GM21360 (cell line): Measurements from ENCODE around the gene ULK4.
"Not testable (repeated sequence)": the region's sequence is repeated elsewhere in the genome, so short reads cannot be mapped to it uniquely, and the experiment has no call there.

Source experiments
- ATAC-seq: cut with Tn5 transposase; IDR thresholded peaks from one replicate; pipeline ENCODE4 v1.9.1; 2021; ENCODE audit warnings: mild to moderate bottlenecking, moderate library complexity; ENCODE audit not compliant: unreplicated experiment

Gene ULK4

GRCh38 chr3:41961751-41962679 is at the start of gene ULK4:
ULK4 (minus strand) TSS chr3:41962103; CDS start chr3:41954759, 7,344 bp downstream.
- peak; percentile 90 for ATAC-seq

GRCh38 chr3:42010530-42010929 is 48.6 kb upstream of the ULK4 start:
- no peak for ATAC-seq

- ATAC-seq, result no peak
Observed at GRCh38 chr3:42009456-42009855, 47.6 kb upstream of the ULK4 start.

GRCh38 chr3:42007785-42008184 is 45.9 kb upstream of the ULK4 start:
- ATAC-seq, result no peak

- no peak for ATAC-seq
Observed at GRCh38 chr3:42005401-42005800, 43.5 kb upstream of the ULK4 start.

GRCh38 chr3:42002790-42003189 is 40.9 kb upstream of the ULK4 start:
- ATAC-seq, result no peak

- no peak for ATAC-seq
Observed at GRCh38 chr3:42001777-42002176, 39.9 kb upstream of the ULK4 start.

GRCh38 chr3:41999909-42000308 is 38.0 kb upstream of the ULK4 start:
- no peak for ATAC-seq

GRCh38 chr3:41997702-41998550 is 36.0 kb upstream of the ULK4 start:
- no peak for ATAC-seq

GRCh38 chr3:41991437-41991836 is 29.5 kb upstream of the ULK4 start:
- ATAC-seq, result no peak

GRCh38 chr3:41989518-41989917 is 27.6 kb upstream of the ULK4 start:
- no peak for ATAC-seq

- ATAC-seq, result no peak
Observed at GRCh38 chr3:41987627-41988026, 25.7 kb upstream of the ULK4 start.

- ATAC-seq, result no peak
Observed at GRCh38 chr3:41986561-41986960, 24.7 kb upstream of the ULK4 start.

GRCh38 chr3:41985018-41985417 is 23.1 kb upstream of the ULK4 start:
- ATAC-seq, result no peak

GRCh38 chr3:41983091-41983490 is 21.2 kb upstream of the ULK4 start:
- ATAC-seq, result not testable (repeated sequence)

- not testable (repeated sequence) for ATAC-seq
Observed at GRCh38 chr3:41977401-41977800, 15.5 kb upstream of the ULK4 start.

GRCh38 chr3:41975416-41976103 is 13.7 kb upstream of the ULK4 start:
- no peak for ATAC-seq

- no peak for ATAC-seq
Observed at GRCh38 chr3:41974223-41974622, 12.3 kb upstream of the ULK4 start.

- no peak for ATAC-seq
Observed at GRCh38 chr3:41972802-41973201, 10.9 kb upstream of the ULK4 start.

- no peak for ATAC-seq
Observed at GRCh38 chr3:41966206-41966605, 4.3 kb upstream of the ULK4 start.

GRCh38 chr3:41963823-41964222 is 1.9 kb upstream of the ULK4 start:
- ATAC-seq, result no peak
